ENCODE data around the gene ZNF232. TPM values are rescaled to one million over a fixed set of nuclear protein-coding genes. Genes with fewer than 3 reads are reported as not detected.
"Not testable (repeated sequence)": the region's sequence is repeated elsewhere in the genome, so short reads cannot be mapped to it uniquely, and the experiment has no call there.

The ZNF232 gene
- total RNA-seq, 2 experiments from 2014 or later = 16.5 to 19.3 TPM

DNA sequence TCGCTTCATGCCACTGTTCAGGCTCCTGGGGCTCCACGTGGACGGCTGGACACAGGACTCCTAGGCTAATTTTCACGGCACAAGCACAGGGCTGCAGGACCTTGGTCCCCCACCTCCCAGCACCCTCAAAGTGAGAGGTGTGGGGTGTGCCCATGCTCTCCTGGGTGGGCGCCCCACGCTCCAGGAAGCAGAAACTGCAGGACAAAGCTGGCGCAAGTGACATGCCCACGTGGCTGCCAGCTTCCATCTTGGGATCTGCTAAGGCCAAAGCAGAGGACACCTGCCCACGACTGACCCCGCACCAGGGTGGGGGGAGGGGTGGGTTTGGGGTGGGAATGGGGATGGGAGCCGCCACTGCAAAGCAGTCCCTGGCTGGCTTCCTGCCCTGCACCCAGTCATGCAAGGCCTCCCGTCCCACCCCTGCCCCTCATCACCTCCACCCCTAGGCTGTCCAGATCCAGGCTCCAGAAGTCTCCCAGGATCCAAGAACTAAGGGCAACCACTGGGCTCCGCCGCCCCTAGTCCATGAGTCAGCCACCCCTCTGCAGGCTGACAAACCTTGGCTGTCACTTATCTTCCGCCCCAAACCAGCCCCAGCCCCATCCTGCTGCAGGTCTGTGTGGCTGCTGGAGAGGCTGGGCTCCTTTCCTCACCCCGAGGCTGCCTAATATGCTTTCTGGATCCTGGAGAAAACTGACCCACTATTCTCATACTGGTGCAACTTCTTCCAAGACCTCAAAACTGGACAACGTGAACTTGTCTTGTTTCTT lies 15.2 kb upstream of the ZNF232 start:
- ChIA-PET CTCF (no interaction called here), POLR2A (interaction anchor here (0.7 kb wide), 1 partner anchor 267 kb away, joined by 3 read pairs; no protein-coding TSS in a partner anchor)
- no peaks in the 10 kb centered on the region for H3K4me1 Mint-ChIP-seq (ENCODE audit: low read depth)
- no peak overlapping the region for H3K27ac Mint-ChIP-seq
- no peaks in the 10 kb centered on the region for H3K9me3 Mint-ChIP-seq
- no peak for ATAC-seq
- H3K27me3 Mint-ChIP-seq = peaks cover 20% of the 10 kb centered on the region
- TF ChIP-seq, protein P1, sequence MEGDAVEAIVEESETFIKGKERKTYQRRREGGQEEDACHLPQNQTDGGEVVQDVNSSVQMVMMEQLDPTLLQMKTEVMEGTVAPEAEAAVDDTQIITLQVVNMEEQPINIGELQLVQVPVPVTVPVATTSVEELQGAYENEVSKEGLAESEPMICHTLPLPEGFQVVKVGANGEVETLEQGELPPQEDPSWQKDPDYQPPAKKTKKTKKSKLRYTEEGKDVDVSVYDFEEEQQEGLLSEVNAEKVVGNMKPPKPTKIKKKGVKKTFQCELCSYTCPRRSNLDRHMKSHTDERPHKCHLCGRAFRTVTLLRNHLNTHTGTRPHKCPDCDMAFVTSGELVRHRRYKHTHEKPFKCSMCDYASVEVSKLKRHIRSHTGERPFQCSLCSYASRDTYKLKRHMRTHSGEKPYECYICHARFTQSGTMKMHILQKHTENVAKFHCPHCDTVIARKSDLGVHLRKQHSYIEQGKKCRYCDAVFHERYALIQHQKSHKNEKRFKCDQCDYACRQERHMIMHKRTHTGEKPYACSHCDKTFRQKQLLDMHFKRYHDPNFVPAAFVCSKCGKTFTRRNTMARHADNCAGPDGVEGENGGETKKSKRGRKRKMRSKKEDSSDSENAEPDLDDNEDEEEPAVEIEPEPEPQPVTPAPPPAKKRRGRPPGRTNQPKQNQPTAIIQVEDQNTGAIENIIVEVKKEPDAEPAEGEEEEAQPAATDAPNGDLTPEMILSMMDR (IDR thresholded peaks at IDR 0.05) = no peak
- H3K4me3 Mint-ChIP-seq = no peak overlapping the region
- no peak for DNase-seq
- H3K36me3 Mint-ChIP-seq (ENCODE audit: low read depth) = no peaks in the 10 kb centered on the region
- intact Hi-C loops (cut with micrococcal nuclease) = no loop called here

DNA sequence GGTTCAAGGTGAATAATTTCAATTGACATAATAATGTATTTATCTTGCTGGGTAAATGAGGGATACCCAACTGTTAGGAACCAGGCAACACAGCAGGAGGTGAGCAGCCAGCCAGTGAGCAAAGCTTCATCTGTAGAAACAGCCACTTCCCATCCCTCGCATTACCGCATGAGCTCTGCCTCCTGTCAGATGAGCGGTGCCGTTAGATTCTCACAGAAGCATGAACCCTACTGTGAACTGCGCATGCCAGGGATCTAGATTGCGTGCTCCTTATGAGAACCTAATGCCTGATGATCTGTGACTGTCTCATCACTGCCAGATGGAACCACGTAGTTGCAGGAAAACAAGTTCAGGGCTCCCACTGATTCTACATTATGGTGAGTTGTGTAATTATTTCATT lies 13.2 kb upstream of the ZNF232 start:
- POLR2A ChIA-PET; H3K4me1 Mint-ChIP-seq (ENCODE audit: low read depth); H3K4me3 Mint-ChIP-seq; H3K27ac Mint-ChIP-seq; H3K36me3 Mint-ChIP-seq (ENCODE audit: low read depth); intact Hi-C loops (cut with micrococcal nuclease); ATAC-seq; DNase-seq; H3K9me3 Mint-ChIP-seq; CTCF ChIA-PET: not testable (repeated sequence)
- peaks cover 31% of the 10 kb centered on the region for H3K27me3 Mint-ChIP-seq

GRCh38 chr17:5124125-5124760 lies 12.6 kb upstream of the ZNF232 start:
- POLR2A ChIA-PET; ATAC-seq; H3K9me3 Mint-ChIP-seq; intact Hi-C loops (cut with micrococcal nuclease); DNase-seq; H3K4me1 Mint-ChIP-seq (ENCODE audit: low read depth); H3K36me3 Mint-ChIP-seq (ENCODE audit: low read depth); H3K4me3 Mint-ChIP-seq; H3K27ac Mint-ChIP-seq; CTCF ChIA-PET: not testable (repeated sequence)
- peaks cover 31% of the 10 kb centered on the region for H3K27me3 Mint-ChIP-seq

GRCh38 chr17:5123343-5124124 lies 11.9 kb upstream of the ZNF232 start:
- Mint-ChIP-seq H3K9me3 (no peaks in the 10 kb centered on the region), H3K27ac (no peak overlapping the region), H3K36me3 (ENCODE audit: low read depth) (no peaks in the 10 kb centered on the region), H3K4me1 (ENCODE audit: low read depth) (no peaks in the 10 kb centered on the region), H3K4me3 (no peak overlapping the region), H3K27me3 (peaks cover 31% of the 10 kb centered on the region)
- no peak for DNase-seq
- TF ChIP-seq, protein P1 (IDR thresholded peaks at IDR 0.05) = no peak
- ChIA-PET POLR2A (no interaction called here), CTCF (no interaction called here)
- ATAC-seq = no peak
- intact Hi-C loops (cut with micrococcal nuclease) = no loop called here

DNA sequence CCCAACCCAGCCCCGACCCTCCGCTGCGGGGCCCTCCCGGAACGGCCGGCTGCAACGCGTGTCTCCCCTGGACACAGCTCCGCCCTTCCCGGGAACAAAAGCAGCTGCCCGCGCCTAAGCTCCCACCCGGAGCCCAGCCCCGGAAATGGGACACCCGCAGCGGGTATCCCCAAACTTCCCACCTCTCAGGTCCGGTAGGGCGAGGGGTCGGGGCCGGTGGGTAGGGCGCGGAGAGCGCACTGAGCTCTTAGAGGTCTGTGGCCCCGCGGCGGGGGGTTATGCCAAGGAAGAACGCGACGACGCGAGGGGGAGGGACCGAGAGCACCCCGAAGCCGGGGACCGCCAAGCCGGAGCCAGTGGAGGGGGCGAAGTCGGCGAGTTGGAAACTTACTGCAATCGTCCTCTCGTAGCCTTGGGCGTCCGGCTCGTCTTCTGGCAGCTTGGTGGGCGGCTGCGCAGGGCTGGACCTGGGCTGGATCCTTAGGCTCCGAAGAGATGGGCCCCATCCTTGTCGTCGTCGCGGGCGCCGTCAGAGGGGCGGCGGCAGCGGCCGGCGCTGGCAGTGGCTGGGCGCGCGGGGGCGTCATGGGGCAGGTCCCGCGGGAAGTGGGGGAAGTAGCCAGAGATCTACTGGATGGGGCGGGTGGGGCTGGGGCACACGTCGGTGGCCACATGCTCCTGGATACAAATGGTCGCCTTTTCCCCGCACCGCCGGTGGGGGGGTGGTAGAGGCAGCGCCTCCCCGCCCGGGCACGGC lies 11.1 kb upstream of the ZNF232 start:
- ChIA-PET POLR2A (interaction anchor here (0.8 to 1.1 kb wide), 3 partner anchors 10 to 18 kb away, joined by 3 read pairs; no protein-coding TSS in a partner anchor), CTCF (no interaction called here)
- Mint-ChIP-seq H3K4me3 (no peak overlapping the region), H3K4me1 (ENCODE audit: low read depth) (no peaks in the 10 kb centered on the region), H3K9me3 (no peaks in the 10 kb centered on the region), H3K27ac (no peak overlapping the region), H3K27me3 (peaks cover 31% of the 10 kb centered on the region), H3K36me3 (ENCODE audit: low read depth) (no peaks in the 10 kb centered on the region)
- peak; percentile 69 for ATAC-seq
- TF ChIP-seq, protein P1 (IDR thresholded peaks at IDR 0.05) = no peak
- intact Hi-C loops (cut with micrococcal nuclease) = no loop called here
- peak; percentile 25 for DNase-seq

- POLR2A ChIA-PET = interaction anchor here (0.8 to 1.1 kb wide), 3 partner anchors 10 to 19 kb away, joined by 3 read pairs; no protein-coding TSS in a partner anchor
- intact Hi-C loops (cut with micrococcal nuclease); H3K36me3 Mint-ChIP-seq (ENCODE audit: low read depth); H3K4me1 Mint-ChIP-seq (ENCODE audit: low read depth); DNase-seq; ATAC-seq; H3K27ac Mint-ChIP-seq; CTCF ChIA-PET; H3K9me3 Mint-ChIP-seq; H3K4me3 Mint-ChIP-seq: not testable (repeated sequence)
- H3K27me3 Mint-ChIP-seq = peaks cover 30% of the 10 kb centered on the region
Measured at GRCh38 chr17:5122056-5122455, 10.4 kb upstream of the ZNF232 start.

Data from activated CD8-positive, alpha-beta T cell treated with anti-CD3 and anti-CD28 coated beads for 36 hours (primary cell).